A549 (cell line): ENCODE data around the gene SYNGR2. TPM values are rescaled to one million over a fixed set of nuclear protein-coding genes. Genes with fewer than 3 reads are reported as not detected.

Experiments
- ATAC-seq, 2 experiments: fragments of 200-7000 bp in 1 of 2; fragments of >200 bp in 1 of 2; cut with Nextera tagmentation in 1 of 2; cut with Tn5 transposase in 1 of 2; 3 replicates each; pipeline versions ENCODE4 v1.8.0 to v1.9.1; 2018 to 2020; ENCODE audit warnings: mild to moderate bottlenecking in 1 of 2, moderate library complexity in 1 of 2
- CTCF ChIA-PET: fragments of 300-600 bp; sonication (Branson Sonifier 250); formaldehyde crosslinking; extraction: SDS; loops from one replicate; lab custom pipeline; 2021; ENCODE audit warnings: antibody characterized with exemption, inconsistent platforms; lab: Yijun Ruan, JAX
- POLR2A ChIA-PET: fragments of 350-600 bp; formaldehyde crosslinking; extraction: SDS; loops from one replicate; lab custom pipeline; 2021; ENCODE audit warnings: antibody characterized with exemption, inconsistent platforms; lab: Yijun Ruan, JAX
- DNase-seq, 2 experiments: peaks; one replicate each; pipeline versions ENCODE4 v3.0.0 to v3.0.0-alpha.2; 2011 to 2016; ENCODE audit warnings: low read depth in 1 of 2, low spot score in 1 of 2
- FAIRE-seq: peaks from 2 replicates; lab custom pipeline; 2011; peaks lifted over from hg19 to GRCh38; lab: Jason Lieb, UNC
- H3K27ac ChIP-seq, 2 experiments: fragments of >200 bp; sonication (Bioruptor Twin); formaldehyde crosslinking; 3 replicates each; pipeline ENCODE4 v1.5.1; 2016 to 2017
- H3K4me1 ChIP-seq: fragments of >200 bp; sonication (Bioruptor Twin); formaldehyde crosslinking; 3 replicates; pipeline ENCODE4 v1.6.1; 2016
- H3K4me2 ChIP-seq: fragments of >200 bp; sonication (Bioruptor Twin); formaldehyde crosslinking; 3 replicates; pipeline ENCODE4 v1.6.1; 2016
- H3K4me3 ChIP-seq: fragments of >200 bp; sonication (Bioruptor Twin); formaldehyde crosslinking; 3 replicates; pipeline ENCODE4 v1.5.1; 2016
- H3K9me3 ChIP-seq: fragments of >200 bp; sonication (Bioruptor Twin); formaldehyde crosslinking; 3 replicates; pipeline ENCODE4 v1.6.1; 2016
- BHLHE40 ChIP-seq: IDR thresholded peaks from 2 replicates; pipeline ENCODE4 v1.6.1; 2012; ENCODE audit warnings: low read depth, low read length, inconsistent platforms
- CBX2 ChIP-seq: fragments of 200-600 bp; sonication (generic); IDR thresholded peaks from 2 replicates; pipeline ENCODE4 v1.6.1; 2016; ENCODE audit warnings: low read depth, mild to moderate bottlenecking, borderline replicate concordance
- EHF ChIP-seq: fragments of 250-450 bp; sonication (Bioruptor Pico); IDR thresholded peaks from 2 replicates; pipeline ENCODE4 v1.5.0; 2020; ENCODE audit warnings: mild to moderate bottlenecking
- FOXS1 ChIP-seq: fragments of 250-450 bp; sonication (Bioruptor Pico); IDR thresholded peaks from 2 replicates; pipeline ENCODE4 v1.5.0; 2020; ENCODE audit warnings: mild to moderate bottlenecking, moderate library complexity
- KDM1A ChIP-seq: fragments of 200-600 bp; sonication (generic); IDR thresholded peaks from 2 replicates; pipeline ENCODE4 v1.6.1; 2016; ENCODE audit warnings: low read depth, mild to moderate bottlenecking
- MAFK ChIP-seq: fragments of 450-650 bp; IDR thresholded peaks from 2 replicates; pipeline ENCODE4 v1.6.1; 2014; ENCODE audit not compliant: partially characterized antibody
- NFE2L2 ChIP-seq: fragments of 150-350 bp; conservative IDR thresholded peaks from 2 replicates; pipeline ENCODE4 v1.6.1; 2014; ENCODE audit warnings: low read length
- POLR2AphosphoS2 ChIP-seq: conservative IDR thresholded peaks from 2 replicates; pipeline ENCODE4 v1.6.1; 2012; ENCODE audit warnings: low read length, improper control_type of control experiment, inconsistent platforms
- RFX5 ChIP-seq: fragments of 450-650 bp; IDR thresholded peaks from 2 replicates; pipeline ENCODE4 v1.7.1; 2014; ENCODE audit warnings: antibody characterized with exemption, mild to moderate bottlenecking, moderate library complexity
- RNF2 ChIP-seq: fragments of 200-600 bp; sonication (generic); IDR thresholded peaks from 2 replicates; pipeline ENCODE4 v1.6.1; 2016; ENCODE audit warnings: low read depth, mild to moderate bottlenecking, antibody characterized with exemption, moderate library complexity, borderline replicate concordance
- TP53 ChIP-seq: fragments of 250-450 bp; sonication (Bioruptor Pico); IDR thresholded peaks from 2 replicates; pipeline ENCODE4 v1.5.0; 2021; ENCODE audit warnings: mild to moderate bottlenecking, moderate library complexity
- ZNF302 ChIP-seq: fragments of 250-450 bp; sonication (Bioruptor Pico); IDR thresholded peaks from 2 replicates; pipeline ENCODE4 v1.9.0; 2021; ENCODE audit warnings: inconsistent platforms, mild to moderate bottlenecking, moderate library complexity
- WGBS: methylation state at CpG from one replicate; pipeline ENCODE4 v1.1.6; 2017; ENCODE audit errors: missing lambda C conversion rate; 5-methylcytosine and 5-hydroxymethylcytosine counted together
- polyA plus RNA-seq, 4 experiments: library from polyadenylated mRNA; depleted of rRNA in 3 of 4; stranded (reverse); fragments of >200 nt; fragmentation: RNase III in 1 of 4; extraction: RNeasy Plus Mini Kit Qiagen cat#74134 plus additional on column Dnase treatment in 1 of 4; gene quantifications; 2 replicates in 3 of 4; 3 replicates in 1 of 4; pipeline ENCODE4 v1.2.3, GENCODE V29; 2011 to 2017
- TF ChIP-seq, protein P1 (sequence below): fragments of 250-450 bp; sonication (Bioruptor Pico); IDR thresholded peaks from 2 replicates; pipeline ENCODE4 v1.5.0; 2021; ENCODE audit warnings: mild to moderate bottlenecking, moderate library complexity, borderline replicate concordance
- TF ChIP-seq, protein P2 (sequence below): fragments of 450-650 bp; IDR thresholded peaks from 2 replicates; pipeline ENCODE4 v1.6.1; 2014; ENCODE audit warnings: antibody characterized with exemption
- TF ChIP-seq, protein P3 (sequence below): fragments of >200 bp; sonication (Bioruptor Twin); formaldehyde crosslinking; IDR thresholded peaks from 3 replicates; pipeline ENCODE4 v1.5.1; 2016

The SYNGR2 gene
- polyA plus RNA-seq, 2 of the 4 experiments (the other 2 are of a cell fraction) = 102 to 113 TPM

DNA sequence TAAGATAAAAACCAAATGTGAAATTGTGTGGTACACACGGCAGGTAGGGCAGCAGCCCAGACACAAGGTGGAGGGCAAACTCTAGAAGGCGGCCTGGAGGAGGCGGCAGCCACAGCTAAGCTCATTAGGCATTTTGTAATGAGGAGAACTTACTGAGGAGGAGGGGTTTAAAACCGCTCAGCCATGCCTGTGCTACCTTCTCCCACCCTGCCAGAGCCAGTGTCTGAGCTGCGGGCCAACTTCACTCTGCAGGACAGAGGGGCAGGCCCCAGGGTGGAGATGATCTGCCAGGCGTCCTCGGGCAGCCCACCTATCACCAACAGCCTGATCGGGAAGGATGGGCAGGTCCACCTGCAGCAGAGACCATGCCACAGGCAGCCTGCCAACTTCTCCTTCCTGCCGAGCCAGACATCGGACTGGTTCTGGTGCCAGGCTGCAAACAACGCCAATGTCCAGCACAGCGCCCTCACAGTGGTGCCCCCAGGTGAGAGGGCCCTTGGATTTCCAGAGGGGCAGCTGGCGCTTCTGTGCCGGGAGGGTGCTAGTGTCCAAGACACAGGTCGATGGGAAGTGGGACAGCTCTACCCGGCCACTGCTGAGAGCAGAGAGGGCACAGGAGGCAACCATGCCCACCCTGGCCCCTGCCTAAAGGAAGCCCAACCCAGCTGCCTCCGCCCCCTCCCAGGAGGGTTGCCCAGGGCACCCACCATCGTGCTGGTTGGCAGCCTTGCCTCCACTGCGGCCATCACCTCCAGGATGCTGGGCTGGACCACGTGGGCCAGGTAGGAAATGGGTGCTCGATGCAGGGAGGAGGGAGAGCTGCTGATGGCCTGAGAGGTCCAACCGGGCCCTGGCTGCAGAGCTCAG lies 4.3 kb upstream of the SYNGR2 start:
- no peak for FAIRE-seq
- 75% methylated on average over 17 of the region's 22 CpGs for WGBS
- no peak for DNase-seq
- no peak for ATAC-seq
- TF ChIP-seq MAFK = no peak
- TF ChIP-seq ZNF302 (CRISPR knock-in tag) = no peak
- no peak for TF ChIP-seq NFE2L2
- no peak for TF ChIP-seq POLR2AphosphoS2
- TF ChIP-seq, protein P1, sequence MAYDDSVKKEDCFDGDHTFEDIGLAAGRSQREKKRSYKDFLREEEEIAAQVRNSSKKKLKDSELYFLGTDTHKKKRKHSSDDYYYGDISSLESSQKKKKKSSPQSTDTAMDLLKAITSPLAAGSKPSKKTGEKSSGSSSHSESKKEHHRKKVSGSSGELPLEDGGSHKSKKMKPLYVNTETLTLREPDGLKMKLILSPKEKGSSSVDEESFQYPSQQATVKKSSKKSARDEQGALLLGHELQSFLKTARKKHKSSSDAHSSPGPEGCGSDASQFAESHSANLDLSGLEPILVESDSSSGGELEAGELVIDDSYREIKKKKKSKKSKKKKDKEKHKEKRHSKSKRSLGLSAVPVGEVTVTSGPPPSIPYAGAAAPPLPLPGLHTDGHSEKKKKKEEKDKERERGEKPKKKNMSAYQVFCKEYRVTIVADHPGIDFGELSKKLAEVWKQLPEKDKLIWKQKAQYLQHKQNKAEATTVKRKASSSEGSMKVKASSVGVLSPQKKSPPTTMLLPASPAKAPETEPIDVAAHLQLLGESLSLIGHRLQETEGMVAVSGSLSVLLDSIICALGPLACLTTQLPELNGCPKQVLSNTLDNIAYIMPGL (CRISPR knock-in tag) = no peak
- TF ChIP-seq, protein P2, sequence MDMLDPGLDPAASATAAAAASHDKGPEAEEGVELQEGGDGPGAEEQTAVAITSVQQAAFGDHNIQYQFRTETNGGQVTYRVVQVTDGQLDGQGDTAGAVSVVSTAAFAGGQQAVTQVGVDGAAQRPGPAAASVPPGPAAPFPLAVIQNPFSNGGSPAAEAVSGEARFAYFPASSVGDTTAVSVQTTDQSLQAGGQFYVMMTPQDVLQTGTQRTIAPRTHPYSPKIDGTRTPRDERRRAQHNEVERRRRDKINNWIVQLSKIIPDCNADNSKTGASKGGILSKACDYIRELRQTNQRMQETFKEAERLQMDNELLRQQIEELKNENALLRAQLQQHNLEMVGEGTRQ = no peak
- no peak for TF ChIP-seq TP53 (CRISPR knock-in tag)
- no peak for TF ChIP-seq CBX2
- TF ChIP-seq RNF2 = no peak
- no peak for TF ChIP-seq RFX5
- no peak for TF ChIP-seq BHLHE40
- TF ChIP-seq FOXS1 (CRISPR knock-in tag) = no peak
- TF ChIP-seq EHF (CRISPR knock-in tag) = no peak
- H3K4me2 ChIP-seq = no peak overlapping the region
- 0 out of 3 replicates have a peak, but pooled peaks cover 3% of the 10 kb centered on the region for H3K4me1 ChIP-seq
- ChIA-PET CTCF (interaction anchor here (1.0 to 4.5 kb wide), 9 partner anchors 11 to 258 kb away, joined by 3 to 54 read pairs (median 8); partner anchors contain the start of gene TK1), POLR2A (no interaction called here)
- H3K9me3 ChIP-seq = no peaks in the 10 kb centered on the region
- no peak overlapping the region for H3K27ac ChIP-seq
- H3K4me3 ChIP-seq = no peak overlapping the region

DNA sequence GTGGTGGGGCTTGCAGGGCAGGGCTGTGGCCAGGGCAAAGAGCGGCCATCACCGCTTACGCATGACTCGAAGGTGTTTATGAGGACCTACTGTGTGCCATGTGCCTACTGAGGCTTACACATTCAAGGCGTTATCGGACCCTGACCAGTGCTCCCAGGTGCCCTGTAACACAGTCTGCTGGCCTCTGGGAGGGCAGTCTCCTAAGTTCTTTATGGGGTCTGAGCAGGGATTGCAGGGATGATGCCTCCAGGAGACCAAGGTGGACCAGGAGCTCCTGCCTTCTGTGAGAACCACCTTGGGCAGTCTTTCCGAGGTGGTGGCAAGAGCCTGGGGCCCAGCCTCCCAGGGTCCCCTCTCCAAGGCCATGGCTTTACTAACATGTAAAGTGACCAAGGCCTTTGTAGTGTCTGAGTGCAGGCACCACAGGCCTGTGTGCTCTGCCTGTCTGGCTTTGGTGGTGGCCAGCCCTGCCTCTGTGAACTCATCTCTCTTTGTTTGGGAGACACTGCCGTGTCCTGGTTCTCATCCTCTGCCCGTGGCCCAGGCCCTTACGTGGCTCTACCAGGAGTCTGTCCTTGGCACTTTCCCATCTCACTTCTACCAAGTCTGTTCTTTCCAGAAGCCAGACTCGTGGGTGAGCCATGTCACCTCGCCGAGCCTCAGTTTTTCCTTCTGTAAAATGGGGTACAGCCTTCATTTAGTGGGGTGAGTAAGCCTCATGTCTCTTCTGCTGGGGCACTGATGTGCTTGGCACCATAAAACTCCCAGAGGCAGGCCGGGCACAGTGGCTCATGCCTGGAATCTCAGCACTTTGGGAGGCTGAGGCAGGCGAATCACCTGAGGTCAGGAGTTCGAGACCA lies 3.4 kb upstream of the SYNGR2 start:
- no peak for ATAC-seq
- H3K27ac ChIP-seq = no peak overlapping the region
- H3K4me3 ChIP-seq = no peak overlapping the region
- peaks cover 8% of the 10 kb centered on the region; the same call in 2 of the 3 replicates for H3K4me1 ChIP-seq
- CTCF ChIA-PET = interaction anchor here (1.0 to 4.5 kb wide), 10 partner anchors 11 to 257 kb away, joined by 3 to 54 read pairs (median 6); partner anchors contain the start of gene TK1
- POLR2A ChIA-PET = no interaction called here
- DNase-seq = no peak
- H3K9me3 ChIP-seq = no peaks in the 10 kb centered on the region
- TF ChIP-seq KDM1A = 0 out of 2 replicates have a peak, but pooled peaks have one; percentile 64
- TF ChIP-seq, protein P3, sequence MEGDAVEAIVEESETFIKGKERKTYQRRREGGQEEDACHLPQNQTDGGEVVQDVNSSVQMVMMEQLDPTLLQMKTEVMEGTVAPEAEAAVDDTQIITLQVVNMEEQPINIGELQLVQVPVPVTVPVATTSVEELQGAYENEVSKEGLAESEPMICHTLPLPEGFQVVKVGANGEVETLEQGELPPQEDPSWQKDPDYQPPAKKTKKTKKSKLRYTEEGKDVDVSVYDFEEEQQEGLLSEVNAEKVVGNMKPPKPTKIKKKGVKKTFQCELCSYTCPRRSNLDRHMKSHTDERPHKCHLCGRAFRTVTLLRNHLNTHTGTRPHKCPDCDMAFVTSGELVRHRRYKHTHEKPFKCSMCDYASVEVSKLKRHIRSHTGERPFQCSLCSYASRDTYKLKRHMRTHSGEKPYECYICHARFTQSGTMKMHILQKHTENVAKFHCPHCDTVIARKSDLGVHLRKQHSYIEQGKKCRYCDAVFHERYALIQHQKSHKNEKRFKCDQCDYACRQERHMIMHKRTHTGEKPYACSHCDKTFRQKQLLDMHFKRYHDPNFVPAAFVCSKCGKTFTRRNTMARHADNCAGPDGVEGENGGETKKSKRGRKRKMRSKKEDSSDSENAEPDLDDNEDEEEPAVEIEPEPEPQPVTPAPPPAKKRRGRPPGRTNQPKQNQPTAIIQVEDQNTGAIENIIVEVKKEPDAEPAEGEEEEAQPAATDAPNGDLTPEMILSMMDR = no peak
- TF ChIP-seq, protein P2 = no peak
- no peak for FAIRE-seq
- H3K4me2 ChIP-seq = no peak overlapping the region
- WGBS = 85% methylated on average over 16 of the region's 16 CpGs
